T-cell (primary cell): ENCODE measurements around the gene FBXO38. TPM values are rescaled to one million over a fixed set of nuclear protein-coding genes. Genes with fewer than 3 reads are reported as not detected.

Experiments used
- ATAC-seq, 4 experiments: fragments of 200-7000 bp in 3 of 4; fragments of 150-1000 bp in 1 of 4; cut with Tn5 transposase; replicated peaks in 1 of 4; 1 replicate in 3 of 4; 2 replicates in 1 of 4; pipeline ENCODE4 v1.10.0; 2021; ENCODE audit warnings: moderate library complexity in 3 of 4, mild to moderate bottlenecking in 2 of 4, moderate number of reproducible peaks in 1 of 4
- CTCF ChIA-PET, 2 donors: fragments of 300-600 bp; sonication (Branson Sonifier 250); formaldehyde crosslinking; loops; one replicate each; lab custom pipeline; 2022; ENCODE audit warnings: antibody characterized with exemption in 2 of 2; lab: Charles Lee
- POLR2A ChIA-PET, 2 donors: fragments of 300-600 bp; sonication (Branson Sonifier 250); formaldehyde crosslinking; loops; one replicate each; lab custom pipeline; 2022; ENCODE audit warnings: antibody characterized with exemption in 2 of 2; lab: Charles Lee
- DNase-seq, 35 experiments: peaks; one replicate each; pipeline versions ENCODE4 v3.0.0 to v3.0.0-alpha.2; 2013 to 2023
- H3K27ac ChIP-seq: one replicate; pipeline ENCODE4 v1.5.1; 2013; ENCODE audit warnings: low read length
- H3K27me3 ChIP-seq, 2 experiments: replicated peaks in 1 of 2; 1 replicate in 1 of 2; 2 replicates in 1 of 2; pipeline versions ENCODE4 v1.6.1 to v1.7.0; 2013; ENCODE audit warnings: low read length in 1 of 2, mixed read lengths in 1 of 2; ENCODE audit not compliant: control insufficient read depth in 2 of 2, insufficient read depth in 2 of 2; ENCODE audit errors: extremely low read depth in 1 of 2
- H3K36me3 ChIP-seq, 2 donors: 1 replicate in 1 of 2; 2 replicates in 1 of 2; pipeline versions ENCODE4 v1.6.1 to v1.7.0; 2013; ENCODE audit warnings: low read length in 1 of 2; ENCODE audit not compliant: control insufficient read depth in 2 of 2, insufficient read depth in 1 of 2; ENCODE audit errors: extremely low read depth in 1 of 2
- H3K4me1 ChIP-seq, 2 experiments: 1 replicate in 1 of 2; 2 replicates in 1 of 2; pipeline versions ENCODE4 v1.6.1 to v1.7.0; 2013; ENCODE audit warnings: low read length in 2 of 2, mixed read lengths in 1 of 2; ENCODE audit not compliant: insufficient read depth in 2 of 2, control insufficient read depth in 1 of 2; ENCODE audit errors: extremely low read depth in 1 of 2
- H3K4me3 ChIP-seq, 2 donors: 1 replicate in 1 of 2; 2 replicates in 1 of 2; pipeline versions ENCODE4 v1.5.1 to v1.7.0; 2013; ENCODE audit warnings: mild to moderate bottlenecking in 2 of 2, low read length in 1 of 2, moderate library complexity in 1 of 2; ENCODE audit not compliant: control insufficient read depth in 1 of 2; ENCODE audit errors: extremely low read depth in 1 of 2
- H3K9me3 ChIP-seq: 2 replicates; pipeline ENCODE4 v1.7.0; 2013
- H3K27ac Mint-ChIP-seq, 2 donors: one replicate each; pipeline ENCODE4 v1.8.0; 2020 to 2021; ENCODE audit warnings: mild to moderate bottlenecking in 2 of 2, mixed read lengths in 2 of 2
- H3K27me3 Mint-ChIP-seq, 2 donors: one replicate each; pipeline ENCODE4 v1.8.0; 2021 to 2022; ENCODE audit warnings: mixed read lengths in 2 of 2
- H3K36me3 Mint-ChIP-seq: one replicate; pipeline ENCODE4 v1.8.0; 2021; ENCODE audit warnings: mixed read lengths
- H3K4me1 Mint-ChIP-seq, 3 donors: one replicate each; pipeline ENCODE4 v1.8.0; 2020 to 2022; ENCODE audit warnings: mixed read lengths in 3 of 3, mild to moderate bottlenecking in 1 of 3
- H3K4me3 Mint-ChIP-seq, 3 donors: one replicate each; pipeline ENCODE4 v1.8.0; 2020 to 2022; ENCODE audit warnings: mild to moderate bottlenecking in 3 of 3, mixed read lengths in 3 of 3, moderate library complexity in 3 of 3
- H3K9me3 Mint-ChIP-seq, 3 donors: one replicate each; pipeline ENCODE4 v1.8.0; 2020 to 2022; ENCODE audit warnings: mixed read lengths in 3 of 3
- WGBS: methylation state at CpG from one replicate; pipeline ENCODE4 v1.1.5; 2013; ENCODE audit warnings: missing lambda C conversion rate; ENCODE audit not compliant: insufficient coverage; 5-methylcytosine and 5-hydroxymethylcytosine counted together
- total RNA-seq, 35 experiments: library from RNA in 6 of 35; stranded (reverse) in 6 of 35; fragments of 120-200 nt in 1 of 35; gene quantifications; one replicate each; pipeline versions ENCODE4 v1.2.1 to v1.2.4 and lab custom pipeline; 2013 to 2026

The FBXO38 gene
- total RNA-seq (10 to 100 TPM; 61.0 to 70.8 (median 66.2) TPM), total RNA-seq (lab: John Stamatoyannopoulos, UW) (47.7 to 121 (median 72.1) reads per million in 29 experiments)
- 72.1 TPM for total RNA-seq (2013)

- H3K4me1 Mint-ChIP-seq, result peaks cover 60 to 72% (median 69%) of the 10 kb centered on the region in 3 donors
- CTCF ChIA-PET, result no interaction called here
- peaks cover 19% of the 10 kb centered on the region for H3K36me3 Mint-ChIP-seq
- DNase-seq (peak; percentile 94 to 100 (median 98)), ATAC-seq (peak; percentile 93 to 99 (median 97))
- POLR2A ChIA-PET, result interaction anchor here (0.6 to 0.7 kb wide), 2 partner anchors 15 to 68 kb away, joined by 3 read pairs; no protein-coding TSS in a partner anchor
- WGBS, result under 1% methylated on average over 36 of the region's 45 CpGs
- H3K4me3 Mint-ChIP-seq, result peak within 1 kb of the TSS; percentile 75 to 96 (median 91)
- H3K9me3 Mint-ChIP-seq, result no peaks in the 10 kb centered on the region
- Histone ChIP-seq H3K27me3 (no peaks in the 10 kb centered on the region), H3K4me1 (peaks cover 15 to 41% of the 10 kb centered on the region in 2 experiments), H3K36me3 (peaks cover 0 to 3% of the 10 kb centered on the region in 2 donors), H3K9me3 (no peaks in the 10 kb centered on the region), H3K27ac (peak within 1 kb of the TSS; percentile 94), H3K4me3 (peak within 1 kb of the TSS; percentile 70 to 83)
- peak within 1 kb of the TSS; percentile 95 to 100 for H3K27ac Mint-ChIP-seq
- H3K27me3 Mint-ChIP-seq, result no peaks in the 10 kb centered on the region
Measured at GRCh38 chr5:148383564-148384379, at the start of gene FBXO38. Gene FBXO38, plus strand, starts transcription at chr5:148383958. Its CDS starts 10,819 bp downstream, at chr5:148394777.

- H3K4me1 ChIP-seq, result no peaks in the 10 kb centered on the region
- peaks cover 5 to 7% (median 5%) of the 10 kb centered on the region in 3 donors for H3K9me3 Mint-ChIP-seq
- H3K36me3 ChIP-seq, result no peaks in the 10 kb centered on the region
- no peaks in the 10 kb centered on the region for H3K4me1 Mint-ChIP-seq
- no peak for ATAC-seq
- no peak within 1 kb of the TSS for H3K4me3 Mint-ChIP-seq
- no peaks in the 10 kb centered on the region for H3K9me3 ChIP-seq
- no peak within 1 kb of the TSS for H3K27ac Mint-ChIP-seq
- ChIA-PET CTCF (interaction anchor here in 1 of 2 donors (0.6 kb wide), 1 partner anchor 638 kb away, joined by 3 read pairs; no protein-coding TSS in a partner anchor), POLR2A (interaction anchor here in 1 of 2 donors (0.7 kb wide), 2 partner anchors 12 to 1026 kb away, joined by 3 to 4 read pairs; no protein-coding TSS in a partner anchor)
- peaks cover 7% of the 10 kb centered on the region for H3K36me3 Mint-ChIP-seq
- H3K27me3 ChIP-seq, result no peaks in the 10 kb centered on the region
- 67% methylated on average over 1 of the region's 3 CpGs for WGBS
- DNase-seq, result no peak
- H3K4me3 ChIP-seq, result no peak within 1 kb of the TSS
- no peak within 1 kb of the TSS for H3K27ac ChIP-seq
- peaks cover 5 to 6% of the 10 kb centered on the region in 2 donors for H3K27me3 Mint-ChIP-seq
Measured at GRCh38 chr5:148335259-148335658, 48.5 kb upstream of the FBXO38 start, which contains the start of gene SPINK9. Gene SPINK9, plus strand, starts transcription at chr5:148335559. Its CDS starts 55 bp downstream, at chr5:148335614.

DNA sequence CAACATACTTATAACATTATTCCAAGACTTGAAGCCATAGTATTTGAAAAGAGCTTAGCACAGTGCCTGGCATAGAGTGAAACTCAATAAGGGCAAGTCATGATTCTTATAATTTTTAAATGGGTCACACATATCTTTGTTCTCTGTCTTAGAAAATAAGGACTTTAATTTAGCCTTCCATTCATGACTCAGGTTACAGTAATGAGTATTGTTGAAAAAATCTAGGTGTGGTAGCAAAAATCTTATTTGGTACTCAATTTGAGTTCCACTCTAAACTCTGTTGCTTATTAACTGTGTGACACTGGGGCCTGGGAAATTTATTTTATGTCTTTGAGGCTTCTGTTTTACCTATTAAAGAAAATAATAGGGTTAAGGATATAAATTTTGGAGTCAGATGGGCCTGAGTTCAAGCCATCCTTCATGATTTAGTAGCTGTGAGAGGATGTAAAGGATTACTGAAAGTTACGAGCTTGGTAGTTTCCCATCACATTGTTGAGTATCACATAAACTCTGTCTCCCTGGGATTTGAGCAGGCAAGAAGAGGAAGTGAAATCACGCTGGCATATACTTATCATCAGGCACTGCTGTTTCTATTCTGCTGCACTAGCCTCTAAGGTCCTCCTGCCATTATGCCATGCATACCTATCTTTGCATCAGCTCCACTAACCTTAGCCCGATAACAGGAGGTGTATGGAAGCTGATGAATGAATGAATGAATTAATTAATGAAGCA is 46.9 kb upstream of the FBXO38 start:
- H3K27me3 Mint-ChIP-seq, result peaks cover 3 to 5% of the 10 kb centered on the region in 2 donors
- ChIA-PET CTCF (no interaction called here), POLR2A (no interaction called here)
- Histone ChIP-seq H3K27me3 (no peaks in the 10 kb centered on the region), H3K27ac (no peak overlapping the region), H3K4me1 (no peaks in the 10 kb centered on the region), H3K36me3 (no peaks in the 10 kb centered on the region), H3K4me3 (no peak overlapping the region), H3K9me3 (no peaks in the 10 kb centered on the region)
- no peak overlapping the region for H3K27ac Mint-ChIP-seq
- H3K9me3 Mint-ChIP-seq, result no peaks in the 10 kb centered on the region
- DNase-seq (no peak), ATAC-seq (no peak)
- H3K4me1 Mint-ChIP-seq, result no peaks in the 10 kb centered on the region
- no peak overlapping the region for H3K4me3 Mint-ChIP-seq
- WGBS, result no CpG with 5 or more reads among the region's 3 CpGs
- peaks cover 3% of the 10 kb centered on the region for H3K36me3 Mint-ChIP-seq

DNA sequence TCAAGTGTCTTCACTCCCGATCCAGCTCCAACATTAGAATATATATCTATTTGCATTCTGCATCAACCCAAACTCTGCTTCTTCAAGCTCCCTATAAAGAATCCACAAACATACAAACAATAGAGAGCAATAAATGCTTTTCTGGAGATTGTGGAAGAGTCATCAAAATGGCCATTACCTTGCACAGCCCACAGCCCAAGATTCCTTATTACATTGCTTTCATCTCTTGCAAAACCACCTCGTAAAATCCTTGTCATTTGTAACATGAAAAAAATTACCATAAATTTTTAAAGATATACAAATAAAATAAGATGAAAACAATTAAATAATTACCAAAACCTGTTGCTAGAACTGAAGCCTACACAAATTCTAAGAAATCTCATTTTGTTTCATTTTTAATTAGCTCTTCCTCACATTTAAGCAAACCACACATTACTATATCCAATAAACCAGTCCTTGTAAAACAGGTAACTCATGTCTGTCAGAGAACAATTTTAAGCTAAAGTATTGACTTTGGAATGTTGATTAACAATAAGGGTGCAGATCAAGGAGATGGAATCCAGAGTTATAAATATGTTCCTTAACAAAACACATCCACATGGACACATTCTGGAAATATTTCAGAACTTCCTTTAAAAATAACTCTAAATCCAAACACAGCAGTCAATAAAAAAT is 41.2 kb upstream of the FBXO38 start:
- POLR2A ChIA-PET, result no interaction called here
- WGBS, result 80% methylated on average over 1 of the region's 2 CpGs
- CTCF ChIA-PET, result no interaction called here

DNA sequence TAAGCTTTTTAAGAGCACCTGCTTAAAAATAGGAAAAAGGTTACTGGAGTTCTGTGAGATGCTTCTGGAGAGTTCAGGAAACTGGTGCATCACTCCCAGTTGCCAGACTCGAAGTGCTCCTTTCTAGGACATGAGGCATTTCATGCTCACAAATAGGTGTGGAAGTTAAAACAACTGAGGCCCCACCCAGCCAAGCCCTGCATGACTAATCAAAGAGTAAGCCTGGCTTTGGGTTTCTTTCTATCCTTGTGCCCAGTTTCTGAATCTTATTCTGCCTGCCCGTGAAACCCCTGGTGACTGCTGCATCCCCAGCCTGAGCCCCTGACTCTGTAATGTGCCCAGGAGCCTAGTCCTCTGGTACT is 40.7 kb upstream of the FBXO38 start:
- Mint-ChIP-seq H3K4me3 (no peak overlapping the region), H3K36me3 (no peaks in the 10 kb centered on the region), H3K9me3 (no peaks in the 10 kb centered on the region), H3K4me1 (no peaks in the 10 kb centered on the region), H3K27ac (no peak overlapping the region), H3K27me3 (no peaks in the 10 kb centered on the region)
- Histone ChIP-seq H3K27ac (no peak overlapping the region), H3K27me3 (no peaks in the 10 kb centered on the region), H3K4me3 (no peak overlapping the region), H3K36me3 (no peaks in the 10 kb centered on the region), H3K4me1 (no peaks in the 10 kb centered on the region), H3K9me3 (no peaks in the 10 kb centered on the region)
- ATAC-seq, result no peak
- 58% methylated on average over 2 of the region's 2 CpGs for WGBS
- ChIA-PET CTCF (no interaction called here), POLR2A (no interaction called here)
- no peak for DNase-seq

More for the DNA sequence above, 41.2 kb upstream of the FBXO38 start:
- Mint-ChIP-seq H3K36me3 (no peaks in the 10 kb centered on the region), H3K27me3 (no peaks in the 10 kb centered on the region), H3K9me3 (no peaks in the 10 kb centered on the region), H3K27ac (no peak overlapping the region), H3K4me1 (no peaks in the 10 kb centered on the region), H3K4me3 (no peak overlapping the region)
- Histone ChIP-seq H3K4me3 (no peak overlapping the region), H3K27ac (no peak overlapping the region), H3K27me3 (no peaks in the 10 kb centered on the region), H3K36me3 (no peaks in the 10 kb centered on the region), H3K9me3 (no peaks in the 10 kb centered on the region), H3K4me1 (no peaks in the 10 kb centered on the region)
- ATAC-seq (no peak), DNase-seq (no peak)
